Measurements from ENCODE around the gene SEC14L1.
"Not testable (repeated sequence)": the region's sequence is repeated elsewhere in the genome, so short reads cannot be mapped to it uniquely, and the experiment has no call there.

The SEC14L1 gene

GRCh38 chr17:77254951-77255825 is 114.4 kb downstream of the SEC14L1 start:
- Mint-ChIP-seq H3K27me3 (peaks cover 25% of the 10 kb centered on the region), H3K36me3 (peaks cover 2% of the 10 kb centered on the region), H3K4me3 (no peak overlapping the region), H3K4me1 (peaks cover 6% of the 10 kb centered on the region), H3K27ac (no peak overlapping the region), H3K9me3 (no peaks in the 10 kb centered on the region)
- ATAC-seq (ENCODE audit: low read depth) (no peak), DNase-seq (ENCODE audit: low spot score in 2 of 2) (no peak)

- DNase-seq (ENCODE audit: low spot score in 2 of 2); ATAC-seq (ENCODE audit: low read depth); H3K4me1 Mint-ChIP-seq; H3K4me3 Mint-ChIP-seq; H3K27ac Mint-ChIP-seq; H3K9me3 Mint-ChIP-seq; H3K36me3 Mint-ChIP-seq: not testable (repeated sequence)
- H3K27me3 Mint-ChIP-seq = peaks cover 25% of the 10 kb centered on the region
These were observed 115.2 kb downstream of the SEC14L1 start for GRCh38 chr17:77255970-77256369.

GRCh38 chr17:77256710-77257109 is 115.9 kb downstream of the SEC14L1 start:
- Mint-ChIP-seq H3K27me3 (peaks cover 24% of the 10 kb centered on the region), H3K9me3 (no peaks in the 10 kb centered on the region), H3K4me1 (peaks cover 6% of the 10 kb centered on the region), H3K27ac (no peak overlapping the region), H3K4me3 (no peak overlapping the region), H3K36me3 (peaks cover 2% of the 10 kb centered on the region)
- no peak for DNase-seq (ENCODE audit: low spot score in 2 of 2)
- no peak for ATAC-seq (ENCODE audit: low read depth)

GRCh38 chr17:77257169-77257568 is 116.4 kb downstream of the SEC14L1 start:
- Mint-ChIP-seq H3K27me3 (peaks cover 23% of the 10 kb centered on the region), H3K27ac (no peak overlapping the region), H3K36me3 (peaks cover 2% of the 10 kb centered on the region), H3K4me1 (peaks cover 6% of the 10 kb centered on the region), H3K4me3 (no peak overlapping the region), H3K9me3 (no peaks in the 10 kb centered on the region)
- no peak for DNase-seq (ENCODE audit: low spot score in 2 of 2)
- no peak for ATAC-seq (ENCODE audit: low read depth)

- Mint-ChIP-seq H3K9me3 (no peaks in the 10 kb centered on the region), H3K27ac (no peak overlapping the region), H3K27me3 (peaks cover 23% of the 10 kb centered on the region), H3K4me3 (no peak overlapping the region), H3K4me1 (peaks cover 6% of the 10 kb centered on the region), H3K36me3 (peaks cover 2% of the 10 kb centered on the region)
- DNase-seq (ENCODE audit: low spot score in 2 of 2) = no peak
- no peak for ATAC-seq (ENCODE audit: low read depth)
These were observed 117.1 kb downstream of the SEC14L1 start for GRCh38 chr17:77257596-77258458.

GRCh38 chr17:77258638-77259037 is 117.9 kb downstream of the SEC14L1 start:
- H3K9me3 Mint-ChIP-seq = no peaks in the 10 kb centered on the region
- H3K27me3 Mint-ChIP-seq = peaks cover 23% of the 10 kb centered on the region
- H3K4me3 Mint-ChIP-seq = no peak overlapping the region
- no peak overlapping the region for H3K27ac Mint-ChIP-seq
- DNase-seq (ENCODE audit: low spot score in 2 of 2) = no peak
- H3K36me3 Mint-ChIP-seq = peaks cover 2% of the 10 kb centered on the region
- peaks cover 6% of the 10 kb centered on the region for H3K4me1 Mint-ChIP-seq
- ATAC-seq (ENCODE audit: low read depth) = no peak

- no peak for ATAC-seq (ENCODE audit: low read depth)
- Mint-ChIP-seq H3K4me3 (no peak overlapping the region), H3K36me3 (no peaks in the 10 kb centered on the region), H3K27me3 (peaks cover 16% of the 10 kb centered on the region), H3K4me1 (peaks cover 2% of the 10 kb centered on the region), H3K9me3 (no peaks in the 10 kb centered on the region), H3K27ac (no peak overlapping the region)
- no peak for DNase-seq (ENCODE audit: low spot score in 2 of 2)
These were observed 124.0 kb downstream of the SEC14L1 start for GRCh38 chr17:77264617-77265230.

GRCh38 chr17:77266213-77266612 is 125.4 kb downstream of the SEC14L1 start:
- Mint-ChIP-seq H3K9me3 (no peaks in the 10 kb centered on the region), H3K27ac (no peak overlapping the region), H3K4me3 (no peak overlapping the region), H3K27me3 (peaks cover 23% of the 10 kb centered on the region), H3K4me1 (peaks cover 2% of the 10 kb centered on the region), H3K36me3 (peaks cover 3% of the 10 kb centered on the region)
- DNase-seq (ENCODE audit: low spot score in 2 of 2) = no peak
- ATAC-seq (ENCODE audit: low read depth) = no peak

All from memory B cell (primary cell).